Measurements from ENCODE around the gene CDKN3.

DNA sequence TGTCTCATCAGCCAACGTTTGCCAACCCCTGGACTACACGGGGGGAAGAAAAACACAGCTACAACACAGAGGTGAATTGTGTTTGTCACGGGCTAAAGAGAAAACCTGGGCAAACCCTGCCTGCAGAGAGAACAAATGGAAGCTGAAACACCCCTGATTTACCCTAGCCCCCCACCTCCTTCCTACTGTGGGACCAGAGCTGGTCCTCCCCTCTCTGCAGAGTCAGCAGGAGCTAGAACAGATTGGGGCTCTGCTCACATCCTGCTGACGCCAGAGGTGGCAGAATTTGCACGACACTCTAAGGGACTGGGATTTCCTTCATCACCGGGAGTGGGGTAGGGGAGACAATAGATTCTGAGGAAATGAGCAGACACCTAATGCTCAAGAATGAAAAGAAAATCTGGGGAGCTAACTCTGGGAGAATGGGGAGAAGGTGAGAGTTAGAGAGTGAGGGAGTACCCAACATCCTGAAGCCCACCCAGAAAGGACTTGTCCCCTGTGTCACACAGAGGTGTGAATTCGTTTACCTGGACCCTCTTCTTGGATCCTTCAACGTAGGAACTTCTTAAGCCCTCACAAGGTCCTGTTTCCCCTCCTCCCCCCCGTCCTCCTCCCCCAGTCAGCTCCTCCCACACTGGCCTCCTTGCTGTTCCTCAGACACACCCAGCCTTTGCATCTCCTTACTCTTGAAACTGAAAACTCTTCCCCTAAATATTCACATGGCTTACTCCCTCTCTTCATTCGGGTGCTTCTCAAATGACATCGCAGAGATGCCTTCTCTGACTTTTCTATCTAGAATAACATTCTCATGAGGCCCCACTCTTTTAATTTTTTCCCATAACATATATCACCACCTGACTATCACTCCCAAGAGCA lies 26.2 kb upstream of the CDKN3 start:
- TF ChIP-seq, protein P1, sequence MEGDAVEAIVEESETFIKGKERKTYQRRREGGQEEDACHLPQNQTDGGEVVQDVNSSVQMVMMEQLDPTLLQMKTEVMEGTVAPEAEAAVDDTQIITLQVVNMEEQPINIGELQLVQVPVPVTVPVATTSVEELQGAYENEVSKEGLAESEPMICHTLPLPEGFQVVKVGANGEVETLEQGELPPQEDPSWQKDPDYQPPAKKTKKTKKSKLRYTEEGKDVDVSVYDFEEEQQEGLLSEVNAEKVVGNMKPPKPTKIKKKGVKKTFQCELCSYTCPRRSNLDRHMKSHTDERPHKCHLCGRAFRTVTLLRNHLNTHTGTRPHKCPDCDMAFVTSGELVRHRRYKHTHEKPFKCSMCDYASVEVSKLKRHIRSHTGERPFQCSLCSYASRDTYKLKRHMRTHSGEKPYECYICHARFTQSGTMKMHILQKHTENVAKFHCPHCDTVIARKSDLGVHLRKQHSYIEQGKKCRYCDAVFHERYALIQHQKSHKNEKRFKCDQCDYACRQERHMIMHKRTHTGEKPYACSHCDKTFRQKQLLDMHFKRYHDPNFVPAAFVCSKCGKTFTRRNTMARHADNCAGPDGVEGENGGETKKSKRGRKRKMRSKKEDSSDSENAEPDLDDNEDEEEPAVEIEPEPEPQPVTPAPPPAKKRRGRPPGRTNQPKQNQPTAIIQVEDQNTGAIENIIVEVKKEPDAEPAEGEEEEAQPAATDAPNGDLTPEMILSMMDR (IDR thresholded peaks at IDR 0.05) = no peak
- TF ChIP-seq POLR2A (IDR thresholded peaks at IDR 0.05) = no peak

All from stomach (tissue), 4 donors.